Middle frontal gyrus (tissue), 1 donor: ENCODE measurements around the gene PTPN14.

Experiments used
- DNase-seq: peaks from one replicate; pipeline ENCODE4 v3.0.0-alpha.2; 2015; ENCODE audit warnings: low spot score; ENCODE audit errors: extremely low spot score

Gene PTPN14

DNA sequence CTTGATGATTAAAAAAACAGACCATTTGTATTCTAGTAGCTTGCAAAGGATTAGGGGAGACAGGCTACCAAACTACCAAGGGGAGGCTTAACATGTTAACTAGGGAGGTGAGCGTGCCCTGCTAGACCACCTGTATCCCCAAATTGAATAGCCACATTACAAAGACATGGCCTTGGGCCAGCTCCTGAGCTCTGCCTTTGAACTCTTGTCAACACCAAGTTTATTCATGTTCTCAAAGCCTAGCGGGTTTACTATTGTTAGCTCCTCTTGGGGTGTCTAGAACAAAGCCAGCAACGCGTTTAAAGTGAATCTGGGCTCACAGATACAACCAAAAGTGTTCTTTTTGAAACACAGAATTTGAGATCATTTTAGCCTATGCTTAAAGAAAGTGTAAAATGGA, 234.1 kb downstream of the PTPN14 start:
- no peak for DNase-seq

DNA sequence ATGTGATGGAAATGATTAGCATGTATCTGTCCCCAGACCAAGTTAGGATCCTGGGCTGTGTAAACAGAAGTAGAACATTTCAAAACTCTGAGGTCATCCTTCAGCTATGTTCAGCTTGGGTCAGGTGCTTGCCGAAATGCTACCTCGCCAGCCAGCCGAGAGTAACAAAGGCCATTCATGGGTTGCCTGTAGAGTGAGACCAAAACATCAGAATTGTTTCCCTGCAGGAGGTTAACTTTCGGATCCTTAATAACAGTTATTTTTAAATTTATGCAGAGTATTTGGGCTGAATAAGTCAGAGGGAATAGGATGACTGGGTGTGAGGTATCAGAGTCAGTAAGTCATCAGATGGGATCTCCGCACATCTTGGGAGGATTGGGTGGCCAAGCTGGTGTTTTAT, 234.8 kb downstream of the PTPN14 start:
- no peak for DNase-seq

DNA sequence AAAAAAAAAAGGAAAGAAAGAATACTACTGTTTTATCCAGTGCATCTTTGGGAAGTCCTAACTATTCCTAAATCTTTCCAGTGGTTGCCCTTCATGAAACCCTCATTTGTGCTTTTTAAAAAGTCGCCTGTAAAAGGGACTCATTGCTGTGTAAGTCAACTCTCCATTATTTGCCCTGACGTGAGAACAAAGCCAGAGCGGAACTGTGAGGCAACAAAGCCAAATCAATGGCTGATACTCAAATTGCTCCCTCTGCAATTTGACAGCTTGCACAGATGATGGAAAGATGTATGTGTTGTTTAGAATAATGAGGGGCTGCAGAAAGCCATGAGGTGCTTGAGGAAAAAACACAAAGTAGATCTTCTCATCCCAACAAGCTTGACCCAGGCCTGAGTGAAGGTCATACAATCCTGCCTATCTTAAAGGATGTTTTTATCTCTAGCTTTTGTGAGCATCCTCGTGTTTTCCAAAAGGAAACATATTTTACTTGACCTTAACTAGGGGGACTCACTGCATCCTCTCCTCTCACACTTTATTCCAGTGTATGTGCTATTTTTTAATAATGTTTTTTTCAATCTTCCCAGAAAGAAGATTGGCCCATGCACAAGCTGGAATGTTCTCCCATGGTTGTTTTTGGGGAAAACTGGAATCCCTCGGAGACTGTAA, 237.1 kb downstream of the PTPN14 start:
- no peak for DNase-seq

DNA sequence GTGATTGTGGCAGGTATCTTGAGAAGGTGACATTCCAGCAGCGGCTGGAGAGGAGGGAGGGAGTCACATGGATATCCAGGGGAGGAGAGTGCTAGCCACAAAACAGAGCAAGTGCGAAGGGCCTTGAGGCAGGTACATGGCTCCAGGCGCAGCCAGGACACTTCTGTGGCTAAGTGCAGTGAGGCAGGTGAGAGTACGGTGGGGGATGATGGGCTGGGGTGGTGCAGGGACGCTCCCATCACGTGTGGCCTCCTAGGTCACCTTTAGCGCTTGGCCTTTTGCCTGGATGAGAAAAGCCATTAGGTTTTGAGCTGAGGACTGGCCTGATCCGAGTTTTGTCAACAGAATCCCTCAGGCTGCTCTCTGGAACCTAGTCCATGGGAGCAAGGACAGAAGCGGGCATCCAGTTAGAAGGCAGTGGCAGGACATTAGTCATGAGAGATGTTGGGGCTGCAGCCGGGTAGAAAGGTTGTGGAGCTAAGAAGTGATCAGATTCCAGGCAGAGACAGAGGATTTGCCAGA, 238.8 kb downstream of the PTPN14 start:
- DNase-seq: no peak

DNA sequence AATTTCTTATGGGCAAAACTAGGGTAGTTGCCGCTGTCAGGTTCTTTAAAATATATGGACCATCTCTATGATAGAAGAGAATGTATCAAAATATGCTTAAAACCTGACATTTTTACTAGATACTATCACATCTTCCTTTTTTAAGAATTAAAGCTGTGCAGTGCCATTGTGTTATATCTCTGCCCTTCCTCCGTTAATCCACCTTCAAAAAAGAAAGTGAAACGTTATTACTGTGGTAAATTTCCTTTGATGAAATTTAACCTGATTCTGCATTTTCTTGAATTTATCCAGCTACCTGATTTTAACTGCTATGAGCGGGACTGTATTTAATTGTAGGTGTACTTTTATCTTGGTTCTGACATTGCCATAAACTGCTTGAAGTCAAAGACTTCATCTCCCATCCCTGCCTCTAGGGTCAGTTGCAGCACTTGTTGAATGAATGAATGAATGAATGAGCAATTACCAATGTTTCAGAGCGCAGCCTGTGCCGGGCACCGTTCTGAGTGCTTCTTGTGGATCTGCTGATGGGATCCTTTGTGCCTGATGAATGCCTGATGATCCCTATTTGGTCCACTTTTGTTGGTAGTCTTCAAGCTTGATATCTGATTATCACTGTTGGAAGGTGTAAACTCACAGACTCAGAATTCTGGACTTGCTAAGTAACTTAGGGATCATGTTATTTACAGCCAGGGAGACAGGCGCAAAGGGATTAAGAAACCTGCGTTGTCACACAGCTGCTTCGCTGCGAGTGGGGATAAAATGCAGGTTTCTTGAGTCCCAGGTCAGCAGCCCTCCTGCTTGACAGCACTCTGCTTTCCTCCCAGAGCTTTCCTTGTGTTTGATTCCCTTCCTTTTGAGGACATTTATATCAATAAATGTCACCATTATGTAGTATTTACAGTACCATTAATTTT, 240.4 kb downstream of the PTPN14 start:
- no peak for DNase-seq

DNA sequence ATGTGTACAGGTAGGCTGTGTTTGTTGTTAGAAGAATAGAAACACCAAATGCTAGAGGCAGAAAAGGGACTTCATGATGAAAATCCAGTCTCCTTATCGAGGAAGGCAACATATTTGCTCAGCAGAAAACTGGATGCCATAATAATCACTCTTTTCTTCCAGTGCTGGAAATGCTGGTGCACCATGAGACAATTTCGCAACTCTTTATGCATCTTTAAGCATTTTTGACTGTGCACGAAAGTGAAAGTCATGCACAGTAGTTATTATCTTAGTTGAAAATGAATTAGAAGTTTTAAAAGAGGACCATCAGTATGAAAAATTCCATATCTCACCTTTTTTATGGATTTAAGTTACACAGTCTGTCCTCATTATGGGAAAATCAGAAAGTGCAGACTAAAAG, 241.4 kb downstream of the PTPN14 start:
- no peak for DNase-seq

DNA sequence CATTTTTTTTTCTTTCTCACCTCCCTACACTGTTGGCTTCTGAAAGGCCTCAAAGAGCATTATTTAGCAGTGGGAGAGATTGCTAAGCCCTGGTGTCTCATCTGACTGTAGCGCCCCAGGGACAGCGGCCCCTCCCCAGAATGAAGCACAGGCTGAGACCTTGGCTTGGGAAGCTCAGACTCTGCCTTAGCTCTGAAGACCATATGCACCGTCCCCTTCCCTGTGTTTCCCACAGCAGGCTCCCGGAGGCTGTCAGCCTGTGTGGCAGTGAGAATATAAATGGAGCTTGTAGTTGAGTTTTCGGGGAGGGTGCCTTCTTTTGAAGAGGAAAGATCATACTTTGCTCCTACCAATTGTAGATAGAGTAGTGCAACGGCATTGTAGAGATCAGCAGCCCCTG, 245.1 kb downstream of the PTPN14 start:
- no peak for DNase-seq

DNA sequence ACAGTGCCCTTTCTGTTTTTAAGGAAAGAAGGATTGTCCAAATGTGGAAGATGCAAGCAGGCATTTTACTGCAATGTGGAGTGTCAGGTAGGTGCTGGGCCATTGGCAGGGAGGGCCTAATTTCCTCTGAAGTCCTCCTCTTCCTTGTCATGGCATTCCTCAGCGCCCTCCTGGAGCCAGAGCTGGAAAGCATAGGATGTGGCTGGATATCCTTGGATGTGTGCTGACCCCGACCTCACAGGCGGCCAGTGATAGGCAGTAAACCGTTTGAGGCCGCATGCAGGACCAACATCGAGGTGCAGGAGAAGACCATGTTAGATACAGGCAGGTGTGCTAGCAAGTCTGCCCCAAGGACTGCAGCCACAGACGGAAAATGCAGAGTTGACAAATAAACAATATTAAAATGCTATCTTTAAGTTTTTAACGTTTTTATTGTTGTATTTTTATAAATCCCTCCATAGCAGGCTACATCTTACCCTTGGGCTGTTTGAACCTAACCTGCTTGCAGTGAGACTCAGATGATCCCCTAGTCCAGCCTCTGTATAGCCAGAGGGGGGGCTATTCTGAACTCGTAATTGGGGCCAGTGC, 246.1 kb downstream of the PTPN14 start:
- DNase-seq: no peak

DNA sequence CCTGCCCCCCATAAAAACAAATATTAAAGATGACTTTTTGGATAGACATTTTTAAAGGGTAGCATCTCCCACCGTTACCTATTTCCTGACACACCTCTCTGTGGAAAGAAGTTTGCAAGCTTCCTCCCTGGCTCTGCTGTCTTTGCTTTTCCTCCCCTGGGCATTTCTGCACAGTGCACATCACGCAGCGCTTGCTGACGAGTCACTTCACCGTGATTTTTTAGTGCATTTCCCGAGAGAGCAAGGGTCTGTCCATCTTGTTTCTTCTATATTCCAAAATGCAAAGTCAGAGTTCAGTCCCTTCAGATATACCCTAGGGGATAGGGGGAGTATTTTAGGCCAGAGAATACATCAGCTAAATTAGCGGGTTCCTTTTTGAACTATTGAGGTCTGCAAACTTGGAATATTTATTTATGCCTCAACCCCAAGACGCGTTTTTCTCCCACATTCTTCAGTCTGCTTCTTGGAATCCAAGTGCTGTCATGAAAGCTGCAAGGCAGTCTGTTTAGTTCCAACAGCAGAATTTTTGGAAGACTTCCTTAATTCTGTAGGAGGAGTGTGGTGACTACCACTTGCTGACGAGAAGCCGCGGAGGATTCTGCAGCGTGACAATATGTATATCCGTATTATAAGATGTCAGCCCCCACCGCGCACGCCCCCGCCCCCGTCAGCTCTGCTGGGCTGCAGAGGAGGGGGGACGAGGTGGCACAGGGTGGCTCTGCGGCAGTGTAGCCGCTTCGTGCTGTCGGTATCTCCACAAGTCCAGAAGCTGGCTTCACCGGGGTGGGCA, 248.1 kb downstream of the PTPN14 start:
- no peak for DNase-seq

DNA sequence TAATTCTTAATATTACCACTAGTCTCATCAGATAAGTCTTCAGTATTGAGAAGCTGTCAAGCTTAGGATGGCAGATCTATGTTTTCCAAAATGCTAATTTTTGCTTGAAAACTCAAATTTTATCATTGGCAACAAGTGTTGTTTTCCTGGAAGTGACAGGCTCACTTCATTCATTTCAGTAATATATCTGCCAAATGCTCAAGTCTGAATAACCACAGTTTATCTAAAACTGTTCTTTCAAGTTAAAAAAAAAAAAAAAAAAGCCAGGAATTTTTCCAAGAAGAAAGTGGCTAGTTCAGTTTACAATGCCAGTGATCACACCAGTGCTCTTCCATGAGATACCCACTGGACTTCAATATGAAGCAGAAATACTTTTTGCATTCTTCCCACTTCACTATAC, 249.9 kb downstream of the PTPN14 start:
- DNase-seq: no peak

DNA sequence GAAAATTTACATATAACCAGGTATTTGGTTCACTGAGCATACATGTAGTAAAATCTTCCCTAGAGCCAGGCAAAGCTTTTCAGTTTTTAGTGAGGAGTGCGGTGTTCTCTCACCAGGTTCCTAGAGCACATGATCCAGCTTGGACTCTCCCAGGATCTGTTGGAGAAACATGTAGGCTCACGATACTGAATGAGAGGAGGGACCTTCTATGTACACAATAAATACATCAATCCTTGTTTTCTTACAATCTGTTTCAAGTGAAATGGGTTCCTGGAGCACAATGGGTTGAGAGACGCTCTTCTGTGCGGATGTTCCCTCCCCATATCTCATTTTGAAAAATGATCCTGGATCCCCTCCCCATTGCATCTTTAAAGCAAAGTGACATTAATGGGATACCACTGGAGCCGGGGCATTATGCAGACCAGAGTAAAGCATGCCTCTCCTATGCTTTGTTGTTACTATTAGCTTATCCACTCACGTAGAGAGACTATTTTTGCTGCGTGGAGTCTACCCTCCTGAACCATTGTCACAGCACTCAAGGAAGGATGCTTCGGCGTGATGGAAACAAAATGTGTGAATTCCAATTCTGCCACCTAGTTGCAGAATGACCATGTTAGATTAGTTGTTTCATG, 251.1 kb downstream of the PTPN14 start:
- no peak for DNase-seq
